Upper lobe of left lung (tissue), 4 donors: ENCODE data around the gene DCLK1.

Experiments
- CTCF ChIP-seq, 6 experiments: fragments of 450-650 bp in 4 of 6; fragments of 200-600 bp in 2 of 6; sonication (generic) in 2 of 6; IDR thresholded peaks; one replicate each; pipeline ENCODE4 v1.5.1; 2016 to 2019; ENCODE audit warnings: antibody characterized with exemption in 6 of 6
- EP300 ChIP-seq, 4 donors: sonication (generic); formaldehyde crosslinking; IDR thresholded peaks; one replicate each; pipeline ENCODE4 v1.5.1; 2017; ENCODE audit warnings: antibody characterized with exemption in 4 of 4, control low read depth in 2 of 4
- POLR2A ChIP-seq, 4 donors: fragments of 450-650 bp; IDR thresholded peaks; one replicate each; pipeline ENCODE4 v1.5.1; 2016 to 2017; ENCODE audit warnings: antibody characterized with exemption in 4 of 4, mild to moderate bottlenecking in 2 of 4
- POLR2AphosphoS5 ChIP-seq, 2 donors: sonication (generic); formaldehyde crosslinking; IDR thresholded peaks; one replicate each; pipeline ENCODE4 v1.5.1; 2017; ENCODE audit warnings: antibody characterized with exemption in 2 of 2

GRCh38 chr13:35810321-35810720, 320.9 kb downstream of the DCLK1 start:
- TF ChIP-seq CTCF (IDR thresholded peaks at IDR 0.05) (no peak), POLR2A (IDR thresholded peaks at IDR 0.05) (no peak), EP300 (IDR thresholded peaks at IDR 0.05) (no peak), POLR2AphosphoS5 (IDR thresholded peaks at IDR 0.05) (no peak)
